ENCODE measurements around the gene FASN. TPM values are rescaled to one million over a fixed set of nuclear protein-coding genes. Genes with fewer than 3 reads are reported as not detected.

FASN gene
- total RNA-seq, 6 experiments from 2014 or later: 108 to 138 (median 112) TPM

- no peaks in the 10 kb centered on the region for H3K9me3 Mint-ChIP-seq
- no peak for TF ChIP-seq CTCF (IDR thresholded peaks at IDR 0.05)
- no peaks in the 10 kb centered on the region for H3K4me1 Mint-ChIP-seq (ENCODE audit: low read depth)
- no peak overlapping the region for H3K27ac Mint-ChIP-seq
- H3K4me3 Mint-ChIP-seq: no peak overlapping the region
- no peaks in the 10 kb centered on the region for H3K36me3 Mint-ChIP-seq (ENCODE audit: low read depth)
- DNase-seq: no peak
- peaks cover under 1% of the 10 kb centered on the region; the same call in 1 of the 2 replicates for H3K27me3 Mint-ChIP-seq (ENCODE audit: insufficient read depth)
Observed at GRCh38 chr17:82087961-82088837, 9.8 kb downstream of the FASN start.

- no peak for DNase-seq
Observed at GRCh38 chr17:82086941-82087906, 10.8 kb downstream of the FASN start.

GRCh38 chr17:82085931-82086764 lies 11.9 kb downstream of the FASN start:
- TF ChIP-seq CTCF (IDR thresholded peaks at IDR 0.05): no peak
- Mint-ChIP-seq H3K27ac (no peak overlapping the region), H3K27me3 (ENCODE audit: insufficient read depth) (peaks cover 3% of the 10 kb centered on the region; the same call in 1 of the 2 replicates), H3K9me3 (no peaks in the 10 kb centered on the region), H3K36me3 (ENCODE audit: low read depth) (no peaks in the 10 kb centered on the region), H3K4me3 (no peak overlapping the region), H3K4me1 (ENCODE audit: low read depth) (no peaks in the 10 kb centered on the region)
- DNase-seq: no peak

More at GRCh38 chr17:82086941-82087906, 10.8 kb downstream of the FASN start:
- Mint-ChIP-seq H3K4me1 (ENCODE audit: low read depth) (no peaks in the 10 kb centered on the region), H3K4me3 (no peak overlapping the region), H3K9me3 (no peaks in the 10 kb centered on the region), H3K27ac (no peak overlapping the region), H3K36me3 (ENCODE audit: low read depth) (no peaks in the 10 kb centered on the region), H3K27me3 (ENCODE audit: insufficient read depth) (peaks cover 3% of the 10 kb centered on the region; the same call in 1 of the 2 replicates)
- no peak for TF ChIP-seq CTCF (IDR thresholded peaks at IDR 0.05)

GRCh38 chr17:82085031-82085861 lies 12.8 kb downstream of the FASN start:
- Mint-ChIP-seq H3K4me3 (no peak overlapping the region), H3K9me3 (no peaks in the 10 kb centered on the region), H3K27ac (no peak overlapping the region), H3K36me3 (ENCODE audit: low read depth) (no peaks in the 10 kb centered on the region), H3K27me3 (ENCODE audit: insufficient read depth) (peaks cover 3% of the 10 kb centered on the region; the same call in 1 of the 2 replicates), H3K4me1 (ENCODE audit: low read depth) (no peaks in the 10 kb centered on the region)
- DNase-seq: no peak
- no peak for TF ChIP-seq CTCF (IDR thresholded peaks at IDR 0.05)

Measured in HFFc6 (cell line).